GM19193 (cell line): ENCODE results near the gene STAT4.

Source experiments
- POLR2A ChIP-seq: IDR thresholded peaks from 4 replicates; pipeline ENCODE4 v1.6.1; 2011; ENCODE audit not compliant: insufficient read depth, insufficient read length; ENCODE audit errors: extremely low read depth

STAT4 gene

DNA sequence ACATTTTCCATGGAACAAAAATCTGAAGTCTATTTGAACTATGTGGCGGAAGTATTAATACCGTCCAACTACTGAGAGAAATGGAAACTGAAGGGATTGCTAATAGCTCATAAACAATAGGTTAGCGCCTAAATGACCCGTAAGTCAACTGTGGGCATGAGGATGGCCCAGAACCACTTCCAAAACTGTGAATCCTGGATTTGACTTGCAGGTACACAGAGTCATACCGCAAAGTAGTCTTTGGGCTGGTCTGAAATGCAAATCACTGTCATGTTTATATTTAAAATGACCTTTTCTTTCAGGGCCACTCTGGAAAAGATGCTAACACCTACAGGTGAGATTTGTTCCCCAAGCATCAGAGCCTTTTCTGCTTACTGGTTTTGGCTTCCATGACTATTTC, 50.6 kb downstream of the STAT4 start:
- no peak for TF ChIP-seq POLR2A

DNA sequence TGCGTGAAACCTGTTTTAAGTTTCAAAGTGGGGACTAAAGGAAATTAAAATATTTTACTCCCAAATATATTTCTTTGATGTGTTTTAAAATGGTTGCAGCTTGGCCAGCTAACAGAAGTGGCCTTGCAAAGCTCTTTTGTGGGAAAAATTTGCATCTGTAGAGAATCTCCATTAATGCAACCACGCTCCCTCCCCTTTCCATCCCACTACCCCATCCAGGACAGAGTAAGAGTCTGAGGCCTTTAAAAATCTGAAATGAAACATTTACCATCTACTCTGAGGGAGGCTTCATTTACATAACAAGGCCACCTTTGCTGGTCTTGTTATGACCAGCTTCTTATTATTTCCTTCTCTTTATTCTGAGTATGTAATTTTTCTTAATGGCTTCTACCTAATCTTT, 63.5 kb downstream of the STAT4 start:
- no peak for TF ChIP-seq POLR2A

GRCh38 chr2:191086706-191087105, 64.1 kb downstream of the STAT4 start:
- TF ChIP-seq POLR2A, result no peak

DNA sequence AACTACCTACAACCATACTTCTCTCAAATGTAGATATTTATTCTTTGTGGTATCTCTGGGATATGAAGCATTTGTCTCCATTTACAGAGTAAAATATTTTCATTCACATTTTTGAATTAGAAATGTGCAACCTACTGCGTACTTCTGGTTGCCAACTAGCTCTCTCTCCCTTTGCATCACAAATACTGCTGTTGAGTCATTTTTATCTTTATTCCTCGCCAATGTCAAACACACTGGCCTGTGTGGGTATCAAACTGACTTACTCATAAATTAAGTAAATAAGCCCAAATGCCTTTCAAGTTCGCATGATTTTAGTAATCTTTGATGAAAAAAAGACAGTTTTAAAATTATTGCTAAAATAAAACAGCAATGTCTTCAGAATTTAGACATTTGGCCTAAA, 67.3 kb downstream of the STAT4 start:
- TF ChIP-seq POLR2A, result no peak

DNA sequence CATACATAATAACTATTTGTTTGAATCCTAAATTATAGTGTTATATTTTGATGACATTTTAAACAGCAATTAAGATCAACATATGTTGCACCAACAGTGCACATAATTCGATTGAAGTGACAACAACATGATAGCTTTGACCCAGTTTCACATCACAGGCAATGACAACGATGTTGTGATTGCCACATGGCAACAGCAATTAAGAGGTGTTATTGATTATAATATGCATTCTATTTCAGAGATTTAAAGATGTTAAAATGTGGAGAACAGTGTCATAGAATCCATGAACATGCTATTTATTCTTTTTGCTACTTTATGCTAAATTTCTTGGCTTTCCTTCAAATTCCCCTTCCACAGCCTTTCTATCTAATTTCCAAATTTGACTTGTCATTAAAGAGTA, 68.5 kb downstream of the STAT4 start:
- no peak for TF ChIP-seq POLR2A

DNA sequence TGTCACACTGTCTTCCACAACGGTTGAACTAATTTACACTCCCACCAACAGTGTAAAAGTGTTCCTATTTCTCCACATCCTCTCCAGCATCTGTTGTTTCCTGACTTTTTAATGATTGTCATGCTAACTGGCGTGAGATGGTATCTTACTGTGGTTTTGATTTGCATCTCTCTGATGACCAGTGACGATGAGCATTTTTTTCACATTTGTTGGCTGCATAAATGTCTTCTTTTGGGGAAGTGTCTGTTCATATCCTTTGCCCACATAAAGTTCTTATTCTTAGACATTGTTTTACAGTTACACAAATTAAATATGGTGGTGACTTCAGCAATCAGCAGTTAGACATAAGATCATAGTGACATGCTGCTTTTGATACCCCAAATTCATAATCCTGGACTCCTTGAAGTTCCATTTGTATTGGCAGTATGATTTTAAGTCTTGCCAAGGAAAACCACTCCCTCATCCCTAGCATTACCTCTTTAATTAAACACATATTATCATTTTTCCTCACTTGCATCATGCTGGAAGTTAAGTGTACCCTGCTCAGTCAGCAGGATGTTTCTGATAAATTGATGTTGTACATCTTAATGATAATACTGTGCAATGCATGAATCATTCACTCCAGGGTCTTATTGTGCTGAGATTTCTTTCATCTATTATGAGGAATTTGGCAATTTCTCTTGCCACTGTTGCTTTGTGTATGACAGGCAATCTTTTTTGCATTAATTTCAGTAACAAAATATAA, 69.2 kb downstream of the STAT4 start:
- no peak for TF ChIP-seq POLR2A

DNA sequence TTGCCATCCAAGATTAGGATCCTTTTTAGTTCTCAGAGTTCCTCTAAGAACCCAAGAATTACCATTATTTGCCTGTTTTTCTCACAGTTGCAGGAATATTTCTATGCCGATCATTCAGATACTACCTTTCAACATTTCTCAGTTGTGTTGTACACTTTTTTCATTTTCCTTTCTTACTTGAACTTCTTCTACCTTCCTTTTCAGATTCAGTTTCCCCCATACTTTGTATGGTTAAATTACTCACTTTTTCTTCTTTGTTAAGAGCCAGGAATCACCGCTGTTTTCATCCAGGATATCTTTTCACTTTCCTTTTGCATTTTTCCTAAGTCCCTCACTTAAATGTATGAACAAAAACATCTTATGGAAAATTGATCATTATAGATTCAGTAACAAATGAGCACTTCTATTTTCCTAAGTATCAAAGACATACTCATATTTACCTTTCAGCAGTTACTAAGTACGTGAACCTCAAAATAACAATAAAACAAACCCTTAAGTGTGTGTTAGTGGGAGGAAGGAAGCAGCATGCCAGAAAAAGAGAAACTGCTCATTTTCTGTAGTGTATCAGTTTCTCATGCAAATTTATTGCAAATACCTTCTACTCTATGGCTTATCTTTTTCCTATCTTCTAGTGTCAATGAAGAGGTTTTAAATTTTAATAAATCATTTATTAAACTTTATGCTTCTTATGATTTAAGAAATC, 72.5 kb downstream of the STAT4 start:
- no peak for TF ChIP-seq POLR2A

GRCh38 chr2:191070276-191070675, 80.5 kb downstream of the STAT4 start:
- no peak for TF ChIP-seq POLR2A

DNA sequence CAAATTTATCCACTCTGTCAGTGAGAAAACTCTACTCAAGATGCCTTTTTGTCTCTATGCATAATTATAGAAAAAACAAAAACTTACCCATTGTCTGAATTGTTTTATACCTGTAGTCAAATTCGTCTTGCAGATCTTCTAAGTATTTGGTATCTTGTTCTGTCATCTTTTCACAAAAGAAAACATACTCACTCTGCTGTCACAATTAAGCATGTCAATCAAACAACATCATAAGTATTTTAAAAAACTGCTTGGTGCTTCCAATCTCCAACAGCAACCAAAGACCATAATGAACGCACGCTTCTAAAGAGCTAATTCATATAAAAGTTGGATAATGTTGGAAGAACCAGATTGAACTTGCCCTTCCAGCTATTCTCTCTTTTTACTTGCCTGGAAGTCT, 81.2 kb downstream of the STAT4 start:
- no peak for TF ChIP-seq POLR2A

DNA sequence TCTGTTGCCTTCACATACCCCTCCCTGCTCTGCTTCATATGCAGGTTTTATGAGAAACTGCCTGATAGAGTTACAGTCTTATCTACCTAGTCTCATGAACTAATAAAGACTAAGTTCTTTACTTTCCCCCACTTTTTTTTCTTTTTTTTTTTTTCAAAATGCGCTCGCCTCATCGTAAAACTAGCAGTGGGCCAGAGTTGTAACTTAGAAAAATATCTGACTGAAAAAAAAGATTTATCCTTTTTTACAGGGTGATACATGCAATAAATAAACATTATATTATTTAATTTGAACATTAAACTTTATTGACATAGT, 83.9 kb downstream of the STAT4 start:
- TF ChIP-seq POLR2A, result no peak

- TF ChIP-seq POLR2A, result no peak
Measured at GRCh38 chr2:191066197-191066918, 84.4 kb downstream of the STAT4 start.

DNA sequence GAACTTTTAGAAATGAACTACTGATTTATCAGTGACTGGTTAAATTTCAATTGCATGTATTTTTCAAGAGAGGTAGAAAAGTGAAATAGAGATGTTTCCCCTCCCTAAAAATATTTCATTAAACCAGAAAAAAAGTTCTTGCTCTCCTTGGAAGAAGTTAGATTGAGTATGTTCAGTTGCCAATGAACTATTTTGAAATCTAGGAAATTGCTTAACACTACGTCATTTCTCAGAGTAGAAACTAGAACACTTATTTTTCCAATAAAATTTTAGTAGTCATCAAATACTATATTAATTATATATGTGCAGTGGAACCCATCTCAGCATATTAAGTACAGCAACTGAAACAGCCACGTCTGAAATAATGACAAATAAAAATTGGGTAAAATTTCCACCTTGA, 85.0 kb downstream of the STAT4 start:
- no peak for TF ChIP-seq POLR2A

- no peak for TF ChIP-seq POLR2A
Measured at GRCh38 chr2:191064590-191064989, 86.2 kb downstream of the STAT4 start.

- TF ChIP-seq POLR2A, result no peak
Measured at GRCh38 chr2:191063584-191063983, 87.2 kb downstream of the STAT4 start.

DNA sequence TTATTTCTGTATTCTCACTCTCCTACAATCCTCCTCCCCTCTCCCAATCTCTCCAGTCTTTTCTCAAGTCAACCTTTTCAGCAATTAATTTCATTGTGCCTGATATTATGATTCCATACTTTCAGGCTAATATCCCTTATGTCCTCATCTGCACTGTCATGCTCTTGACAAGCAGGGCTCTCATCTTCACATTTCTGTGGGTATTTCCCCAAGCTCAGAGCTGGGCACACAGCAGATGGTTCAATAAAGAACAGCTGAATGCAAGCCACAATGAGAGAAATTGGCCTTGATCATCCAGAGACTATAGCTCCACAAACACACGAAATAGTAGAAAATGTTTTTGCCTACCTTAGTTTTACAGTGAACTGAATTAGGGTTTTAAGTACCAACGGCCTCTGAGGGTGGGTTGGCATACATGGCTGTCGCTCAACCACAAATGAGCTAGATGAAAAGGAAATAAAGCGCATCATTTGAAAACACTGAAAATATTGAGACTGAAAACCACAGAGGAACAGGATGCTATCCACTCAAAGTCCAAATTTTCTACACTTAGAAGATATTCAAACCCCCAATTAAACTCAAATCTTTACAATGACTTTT, 89.3 kb downstream of the STAT4 start:
- TF ChIP-seq POLR2A, result no peak
